Left ventricle myocardium superior (tissue), 1 donor: Measurements from ENCODE around the gene OR2T3. TPM values are rescaled to one million over a fixed set of nuclear protein-coding genes. Genes with fewer than 3 reads are reported as not detected.
"Not testable (repeated sequence)": the region's sequence is repeated elsewhere in the genome, so short reads cannot be mapped to it uniquely, and the experiment has no call there.

ENCODE experiments used
- ATAC-seq: fragments of 200-7000 bp; cut with Tn5 transposase; one replicate; pipeline ENCODE4 v1.9.1; 2020; ENCODE audit warnings: mild to moderate bottlenecking, moderate library complexity
- DNase-seq: peaks from one replicate; pipeline ENCODE4 v3.0.0-alpha.2; 2020
- intact Hi-C: fragments of 100-400 bp; cut with micrococcal nuclease; formaldehyde crosslinking; loops from one replicate; pipeline ENCODE4 v1.11.0; 2022
- long read RNA-seq: library from polyadenylated mRNA; unstranded; transcript quantifications from one replicate; pipeline ENCODE4 v2.0.0, GENCODE V29; 2021
- total RNA-seq: library from RNA; stranded (reverse); fragmentation: NEBNext Ultra II Directional; extraction: Animal tissue kit (Norgen Biotek cat#: 25700); gene quantifications from one replicate; pipeline ENCODE4 v1.2.1, GENCODE V29; 2021
- donor health status: DM: no; HTN: yes; CAD: no; lungs with severe emphysema.

OR2T3 gene, protein sequence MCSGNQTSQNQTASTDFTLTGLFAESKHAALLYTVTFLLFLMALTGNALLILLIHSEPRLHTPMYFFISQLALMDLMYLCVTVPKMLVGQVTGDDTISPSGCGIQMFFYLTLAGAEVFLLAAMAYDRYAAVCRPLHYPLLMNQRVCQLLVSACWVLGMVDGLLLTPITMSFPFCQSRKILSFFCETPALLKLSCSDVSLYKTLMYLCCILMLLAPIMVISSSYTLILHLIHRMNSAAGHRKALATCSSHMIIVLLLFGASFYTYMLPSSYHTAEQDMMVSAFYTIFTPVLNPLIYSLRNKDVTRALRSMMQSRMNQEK
- not detected for total RNA-seq
- long read RNA-seq = 0 reads

DNA sequence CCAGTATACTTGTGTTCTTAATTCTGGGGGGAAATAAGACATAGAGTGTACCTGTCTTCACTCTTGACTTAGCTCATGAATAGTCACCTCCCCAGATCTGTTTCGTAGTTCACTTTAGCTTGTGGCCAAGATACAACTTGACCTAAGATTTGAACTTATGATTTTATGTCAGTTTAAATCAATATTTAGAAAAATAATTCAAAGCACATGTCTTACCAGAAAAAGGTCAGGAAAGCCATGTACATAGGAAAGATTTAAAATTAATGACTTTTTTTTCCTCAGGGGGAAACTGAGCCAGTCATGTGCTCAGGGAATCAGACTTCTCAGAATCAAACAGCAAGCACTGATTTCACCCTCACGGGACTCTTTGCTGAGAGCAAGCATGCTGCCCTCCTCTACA lies at the start of gene OR2T3:
TSS of gene OR2T3 (plus strand) at position 301 of the 400 bp plus-strand sequence. CDS start at position 301, 0 bp downstream.
- DNase-seq, ATAC-seq, intact Hi-C loops: not testable (repeated sequence)

DNA sequence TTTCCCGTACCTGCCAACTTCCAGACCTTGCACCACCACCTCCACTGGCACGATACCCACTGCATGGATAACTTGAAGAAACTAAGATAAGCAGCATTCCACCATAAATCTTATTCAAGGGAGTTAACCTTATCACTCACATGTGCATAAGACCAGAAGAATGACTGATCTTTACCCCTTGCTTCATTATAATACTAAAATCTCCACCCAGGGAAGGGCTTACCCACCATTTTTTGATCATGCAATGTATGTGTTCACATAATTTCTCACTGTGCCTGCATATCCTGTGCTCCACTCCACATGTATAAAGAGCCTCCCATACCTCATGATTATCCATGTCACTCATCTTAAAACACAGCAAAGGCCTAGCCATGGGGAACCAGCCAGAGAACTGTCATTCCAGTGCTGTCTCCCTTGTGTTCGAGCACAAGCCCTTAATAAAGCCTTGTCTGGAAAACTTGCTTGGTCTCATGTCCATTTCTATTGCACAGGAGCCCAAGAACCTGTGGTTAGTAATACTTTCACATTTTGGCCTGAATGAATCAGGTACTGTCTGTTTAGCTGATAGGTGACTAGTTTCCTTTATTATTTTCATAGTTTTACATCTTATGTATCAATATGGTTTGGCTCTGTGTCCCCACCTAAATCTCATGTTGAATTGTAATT lies 45.5 kb upstream of the OR2T3 start:
- ATAC-seq, DNase-seq, intact Hi-C loops: not testable (repeated sequence)

- intact Hi-C loops, ATAC-seq: not testable (repeated sequence)
These were observed 45.0 kb upstream of the OR2T3 start for GRCh38 chr1:248428192-248428533.

DNA sequence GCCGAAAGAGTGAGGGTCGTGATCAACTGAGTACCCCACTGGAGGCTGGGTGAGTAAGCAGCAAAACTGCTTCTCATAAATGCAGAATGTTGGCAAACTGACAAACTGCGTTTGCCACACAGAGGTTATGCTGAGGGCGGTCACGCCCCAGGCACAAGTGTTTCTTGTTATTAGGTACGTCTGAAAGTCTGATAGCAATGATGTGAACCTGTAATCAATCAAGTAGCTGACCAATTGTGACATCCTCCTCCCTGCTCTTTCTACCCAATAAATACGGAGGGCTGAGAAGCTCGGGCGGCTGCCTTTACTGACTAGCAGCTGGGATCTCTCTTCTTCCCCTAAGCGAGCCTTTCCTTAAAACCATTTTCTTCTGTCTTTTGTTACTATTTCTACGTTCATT lies 41.5 kb upstream of the OR2T3 start:
- ATAC-seq, intact Hi-C loops, DNase-seq: not testable (repeated sequence)

More at GRCh38 chr1:248428192-248428533, 45.0 kb upstream of the OR2T3 start:
- DNase-seq = not testable (repeated sequence)

- intact Hi-C loops, DNase-seq, ATAC-seq: not testable (repeated sequence)
These were observed 41.0 kb upstream of the OR2T3 start for GRCh38 chr1:248432201-248432600.

- ATAC-seq, DNase-seq, intact Hi-C loops: not testable (repeated sequence)
These were observed 39.2 kb upstream of the OR2T3 start for GRCh38 chr1:248433811-248434415.

- ATAC-seq, intact Hi-C loops, DNase-seq: not testable (repeated sequence)
These were observed 38.2 kb upstream of the OR2T3 start for GRCh38 chr1:248434913-248435312.

DNA sequence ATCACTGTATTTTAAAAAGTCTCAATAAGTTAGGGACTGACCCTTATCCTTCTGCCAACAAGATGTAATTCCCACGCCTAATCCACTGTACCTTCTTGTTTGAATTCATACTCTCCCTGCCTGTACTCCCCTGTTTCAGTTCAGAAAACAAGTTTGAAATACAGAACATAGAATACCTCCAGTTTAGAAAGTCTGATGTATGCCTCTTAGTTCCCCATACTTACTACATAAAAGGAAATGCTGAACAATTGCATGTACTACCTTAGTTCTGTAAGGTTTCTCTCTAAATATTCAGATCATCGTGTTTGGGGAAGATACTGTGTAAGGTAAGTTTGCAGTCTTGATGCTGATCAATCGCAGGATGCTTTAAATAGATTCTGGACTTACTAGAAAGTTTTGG lies 36.8 kb upstream of the OR2T3 start:
- intact Hi-C loops, ATAC-seq, DNase-seq: not testable (repeated sequence)

DNA sequence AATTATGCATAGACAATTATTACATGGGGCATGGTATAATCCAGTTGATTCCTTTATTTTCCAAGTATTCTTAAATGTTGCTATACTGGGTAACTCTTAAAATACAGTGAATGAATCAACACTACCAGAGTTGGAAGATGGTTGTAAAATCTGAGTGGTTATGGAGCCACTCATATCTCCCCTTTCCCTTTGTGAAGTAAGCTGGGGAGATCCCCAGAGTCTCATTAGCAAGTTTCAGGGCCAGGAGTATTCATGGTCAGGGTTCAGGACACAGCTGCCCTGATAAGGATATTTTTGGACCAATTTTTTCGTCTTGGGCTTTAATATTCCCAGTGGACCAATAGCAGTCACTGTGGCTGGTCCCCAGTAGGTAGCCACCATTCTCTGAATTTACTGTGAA lies 34.5 kb upstream of the OR2T3 start:
- DNase-seq, intact Hi-C loops, ATAC-seq: not testable (repeated sequence)

GRCh38 chr1:248439283-248439682 lies 33.9 kb upstream of the OR2T3 start:
- intact Hi-C loops, DNase-seq, ATAC-seq: not testable (repeated sequence)

DNA sequence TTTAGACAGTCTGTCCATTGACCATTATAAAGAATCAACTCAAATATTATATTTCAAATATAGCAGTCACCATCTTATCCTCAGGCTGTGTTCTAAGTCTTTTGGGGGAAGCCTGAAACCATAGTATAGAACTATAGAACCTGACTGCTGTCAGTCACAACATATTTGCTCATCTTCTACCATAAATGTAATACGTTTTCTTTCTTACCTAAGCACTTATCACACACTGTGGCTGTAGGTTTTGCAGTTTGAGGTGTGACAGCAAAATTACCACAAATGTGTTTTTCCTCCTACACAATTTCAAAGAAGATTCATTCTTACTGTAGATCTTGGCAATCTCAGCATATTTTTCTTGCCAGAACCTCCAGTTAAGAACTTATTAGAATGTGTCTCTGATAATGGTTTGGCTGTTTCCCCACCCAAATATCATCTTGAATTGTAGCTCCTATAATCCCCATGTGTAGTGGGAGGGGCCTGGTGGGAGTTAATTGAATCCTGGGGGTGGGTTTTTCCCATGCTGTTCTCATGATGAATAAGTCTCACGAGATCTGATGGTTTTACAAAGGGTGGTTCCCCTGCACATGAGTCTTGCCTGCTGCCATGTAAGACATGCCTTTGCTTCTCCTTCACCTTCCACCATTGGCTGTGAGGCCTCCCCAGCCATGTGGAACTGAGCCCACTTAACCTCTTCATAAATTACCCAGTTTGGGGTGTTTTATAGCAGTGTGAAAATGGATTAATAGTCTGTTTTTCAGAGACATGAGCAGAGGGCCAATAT lies 30.5 kb upstream of the OR2T3 start:
- DNase-seq, ATAC-seq, intact Hi-C loops: not testable (repeated sequence)

DNA sequence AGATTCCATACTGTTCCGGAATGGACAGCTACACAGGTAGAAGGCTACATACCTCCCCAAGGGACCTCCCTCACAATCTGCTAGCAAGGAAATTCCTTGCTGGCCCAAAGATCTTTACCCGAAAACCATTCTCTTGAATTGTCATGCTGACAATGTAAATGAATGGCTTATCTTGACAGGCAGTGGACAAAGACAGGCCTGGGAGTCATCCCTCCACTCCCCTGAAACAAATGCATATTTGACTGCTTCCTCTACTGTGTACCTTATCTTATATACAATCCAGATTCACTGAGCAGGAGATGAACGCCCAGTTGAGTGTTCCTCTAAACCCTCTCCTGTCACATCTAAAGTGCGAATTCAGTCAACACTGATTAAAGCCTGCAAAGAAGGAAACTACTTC lies 28.5 kb upstream of the OR2T3 start:
- DNase-seq, ATAC-seq, intact Hi-C loops: not testable (repeated sequence)

GRCh38 chr1:248445399-248445798 lies 27.8 kb upstream of the OR2T3 start, which contains the start of gene OR2T2:
OR2T2 (plus strand) TSS chr1:248445637; CDS start chr1:248452798, 7,161 bp downstream.
- ATAC-seq, intact Hi-C loops, DNase-seq: not testable (repeated sequence)

GRCh38 chr1:248448409-248449074 lies 24.6 kb upstream of the OR2T3 start:
- DNase-seq, intact Hi-C loops, ATAC-seq: not testable (repeated sequence)

DNA sequence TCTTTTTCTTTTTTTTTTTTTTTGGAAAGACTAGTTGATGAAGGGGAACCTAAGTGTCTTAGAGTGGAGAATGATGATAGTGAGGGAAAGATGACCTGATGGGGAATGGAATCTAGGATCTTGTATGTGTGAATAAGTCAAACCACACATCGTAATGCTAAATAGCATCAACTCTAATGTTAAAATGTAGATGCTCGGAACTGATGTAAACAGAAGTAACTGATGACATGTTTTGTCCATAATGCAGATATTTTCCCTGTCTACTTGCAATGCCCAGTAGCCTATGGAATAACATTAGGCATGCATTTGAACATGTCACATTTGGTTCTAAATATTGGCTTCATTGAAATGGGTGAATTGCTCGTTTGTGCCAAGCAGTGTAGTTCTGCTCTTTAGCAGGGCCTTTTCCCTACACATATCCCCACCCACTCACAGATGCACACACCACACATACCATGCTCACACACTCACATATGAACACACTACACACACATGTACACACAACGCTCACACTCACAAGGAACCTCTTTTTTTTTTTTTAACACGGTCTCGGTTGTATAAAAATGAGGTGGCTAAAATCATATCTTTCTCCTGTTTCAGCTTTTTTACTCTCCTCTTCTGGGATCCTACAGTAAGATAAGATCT lies 23.2 kb upstream of the OR2T3 start:
- DNase-seq, intact Hi-C loops: not testable (repeated sequence)

GRCh38 chr1:248450466-248451145 lies 22.5 kb upstream of the OR2T3 start:
- ATAC-seq, intact Hi-C loops, DNase-seq: not testable (repeated sequence)

More for the DNA sequence above, 23.2 kb upstream of the OR2T3 start:
- ATAC-seq = not testable (repeated sequence)

DNA sequence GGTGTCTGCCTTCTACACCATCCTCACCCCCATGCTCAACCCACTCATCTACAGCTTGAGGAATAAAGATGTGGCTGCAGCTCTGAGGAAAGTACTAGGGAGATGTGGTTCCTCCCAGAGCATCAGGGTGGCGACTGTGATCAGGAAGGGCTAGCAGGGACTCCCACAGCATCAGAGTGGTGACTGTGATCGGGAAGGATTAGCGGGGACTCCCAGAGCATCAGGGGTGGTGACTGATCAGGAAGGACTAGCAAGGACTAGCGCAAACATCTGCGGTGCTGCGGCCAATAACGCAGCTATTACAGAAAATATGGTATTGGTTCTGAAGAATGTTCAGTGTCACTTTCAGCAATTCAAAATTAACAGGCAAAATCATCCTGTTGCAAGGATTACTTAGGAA lies 19.5 kb upstream of the OR2T3 start:
- DNase-seq, intact Hi-C loops: not testable (repeated sequence)

More for the DNA sequence above, 19.5 kb upstream of the OR2T3 start:
- not testable (repeated sequence) for ATAC-seq
